Neural cell (in vitro differentiated cells): Measurements from ENCODE around the gene EVA1A.

Source experiments
- POLR2AphosphoS5 ChIP-seq: IDR thresholded peaks from 2 replicates; pipeline ENCODE4 v1.6.1; 2012
- TF ChIP-seq, protein P1 (sequence below): fragments of 450-650 bp; IDR thresholded peaks from 2 replicates; pipeline ENCODE4 v1.5.1; 2014; ENCODE audit warnings: antibody characterized with exemption, mild to moderate bottlenecking, moderate library complexity; ENCODE audit not compliant: poor library complexity, severe bottlenecking

DNA sequence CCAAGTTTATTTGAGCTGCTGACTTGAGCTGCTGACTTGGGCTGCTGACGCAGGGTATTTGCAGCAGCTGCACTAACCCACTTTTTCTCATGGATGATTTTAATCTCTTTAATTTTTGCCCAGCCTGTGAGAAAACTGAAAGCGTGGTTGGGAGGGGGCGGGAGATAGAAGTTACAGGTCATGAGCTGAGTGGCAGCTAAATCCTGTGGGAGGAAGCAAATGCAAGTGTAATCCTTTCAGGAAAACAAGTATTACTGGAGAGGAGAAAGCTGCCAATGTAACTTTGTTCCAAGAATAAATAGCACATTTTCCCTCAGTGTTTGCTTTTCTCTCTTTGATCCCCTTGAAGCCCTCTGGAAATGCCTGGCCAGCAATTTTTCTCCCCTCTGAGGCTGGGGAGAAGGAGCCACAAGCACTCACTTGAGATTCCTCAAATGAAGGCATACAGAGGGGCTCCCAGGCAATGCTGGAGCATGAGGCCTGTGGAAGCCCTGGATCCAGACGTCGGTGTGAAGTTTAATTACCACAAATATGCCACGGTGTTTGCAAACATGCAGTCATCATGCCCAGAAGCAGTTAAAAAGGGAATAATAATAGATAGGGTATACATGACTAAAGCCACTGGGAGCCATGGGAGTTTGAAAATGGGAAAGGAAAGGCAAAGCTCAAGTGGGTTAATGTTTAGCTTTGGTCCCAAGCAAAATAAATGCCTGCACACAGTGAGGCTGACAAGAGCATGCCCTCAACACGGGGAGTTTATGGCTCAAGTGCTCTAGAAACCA lies 10.4 kb upstream of the EVA1A start:
- TF ChIP-seq, protein P1, sequence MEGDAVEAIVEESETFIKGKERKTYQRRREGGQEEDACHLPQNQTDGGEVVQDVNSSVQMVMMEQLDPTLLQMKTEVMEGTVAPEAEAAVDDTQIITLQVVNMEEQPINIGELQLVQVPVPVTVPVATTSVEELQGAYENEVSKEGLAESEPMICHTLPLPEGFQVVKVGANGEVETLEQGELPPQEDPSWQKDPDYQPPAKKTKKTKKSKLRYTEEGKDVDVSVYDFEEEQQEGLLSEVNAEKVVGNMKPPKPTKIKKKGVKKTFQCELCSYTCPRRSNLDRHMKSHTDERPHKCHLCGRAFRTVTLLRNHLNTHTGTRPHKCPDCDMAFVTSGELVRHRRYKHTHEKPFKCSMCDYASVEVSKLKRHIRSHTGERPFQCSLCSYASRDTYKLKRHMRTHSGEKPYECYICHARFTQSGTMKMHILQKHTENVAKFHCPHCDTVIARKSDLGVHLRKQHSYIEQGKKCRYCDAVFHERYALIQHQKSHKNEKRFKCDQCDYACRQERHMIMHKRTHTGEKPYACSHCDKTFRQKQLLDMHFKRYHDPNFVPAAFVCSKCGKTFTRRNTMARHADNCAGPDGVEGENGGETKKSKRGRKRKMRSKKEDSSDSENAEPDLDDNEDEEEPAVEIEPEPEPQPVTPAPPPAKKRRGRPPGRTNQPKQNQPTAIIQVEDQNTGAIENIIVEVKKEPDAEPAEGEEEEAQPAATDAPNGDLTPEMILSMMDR: no peak
- no peak for TF ChIP-seq POLR2AphosphoS5
